GM23338 (cell line): ENCODE measurements around the gene PTGS1. TPM values are rescaled to one million over a fixed set of nuclear protein-coding genes. Genes with fewer than 3 reads are reported as not detected.

ENCODE experiments used
- ATAC-seq: fragments of 200-7000 bp; cut with Tn5 transposase; 3 replicates; pipeline ENCODE4 v1.9.1; 2020
- DNase-seq: peaks from one replicate; pipeline ENCODE4 v3.0.0-alpha.2; 2015; ENCODE audit warnings: low spot score
- H2AFZ ChIP-seq: fragments of 200-600 bp; sonication (generic); 2 replicates; pipeline ENCODE4 v1.8.0; 2016; ENCODE audit warnings: antibody characterized with exemption, mild to moderate bottlenecking, moderate library complexity
- H3F3A ChIP-seq: fragments of 200-600 bp; sonication (generic); replicated peaks from 2 replicates; pipeline ENCODE4 v1.8.0; 2017; ENCODE audit warnings: antibody characterized with exemption, mixed run types, low read depth
- H3K27ac ChIP-seq: fragments of 200-600 bp; sonication (generic); 2 replicates; pipeline ENCODE4 v1.6.1; 2016; ENCODE audit warnings: low read depth
- H3K27me3 ChIP-seq: fragments of 200-600 bp; sonication (generic); 2 replicates; pipeline ENCODE4 v1.8.0; 2016; ENCODE audit warnings: mild to moderate bottlenecking, mixed run types, moderate library complexity; ENCODE audit not compliant: insufficient read depth
- H3K36me3 ChIP-seq: fragments of 200-600 bp; sonication (generic); 2 replicates; pipeline ENCODE4 v1.8.0; 2016; ENCODE audit warnings: mild to moderate bottlenecking; ENCODE audit not compliant: insufficient read depth
- H3K4me1 ChIP-seq: fragments of 200-600 bp; sonication (generic); 2 replicates; pipeline ENCODE4 v1.8.0; 2016; ENCODE audit warnings: mild to moderate bottlenecking, moderate library complexity; ENCODE audit not compliant: insufficient read depth
- H3K4me2 ChIP-seq: fragments of 200-600 bp; sonication (generic); 2 replicates; pipeline ENCODE4 v1.7.1; 2017; ENCODE audit warnings: mixed run types
- H3K4me3 ChIP-seq: fragments of 200-600 bp; sonication (generic); 2 replicates; pipeline ENCODE4 v1.6.1; 2016; ENCODE audit warnings: mixed run types
- H3K79me2 ChIP-seq: fragments of 200-600 bp; sonication (generic); replicated peaks from 2 replicates; pipeline ENCODE4 v1.8.0; 2017; ENCODE audit warnings: mild to moderate bottlenecking; ENCODE audit not compliant: insufficient read depth
- H3K9me2 ChIP-seq: fragments of 200-600 bp; sonication (generic); 2 replicates; pipeline ENCODE4 v1.8.0; 2017; ENCODE audit not compliant: insufficient read depth
- H4K20me1 ChIP-seq: fragments of 200-600 bp; sonication (generic); replicated peaks from 2 replicates; pipeline ENCODE4 v1.8.0; 2017; ENCODE audit warnings: mild to moderate bottlenecking; ENCODE audit not compliant: insufficient read depth
- H3K27ac Mint-ChIP-seq: 2 replicates; pipeline ENCODE4 v1.8.0; 2020; ENCODE audit warnings: inconsistent platforms, mild to moderate bottlenecking, moderate library complexity, mixed read lengths
- H3K27me3 Mint-ChIP-seq: 3 replicates; pipeline ENCODE4 v1.8.0; 2022; ENCODE audit warnings: low read depth, mild to moderate bottlenecking, moderate library complexity, mixed read lengths, inconsistent platforms; ENCODE audit not compliant: insufficient read depth, poor library complexity
- H3K36me3 Mint-ChIP-seq: 3 replicates; pipeline ENCODE4 v1.8.0; 2021; ENCODE audit warnings: low read depth, mild to moderate bottlenecking, inconsistent platforms, moderate library complexity, mixed read lengths
- H3K4me1 Mint-ChIP-seq: 3 replicates; pipeline ENCODE4 v1.8.0; 2020; ENCODE audit warnings: mild to moderate bottlenecking, inconsistent platforms, mixed read lengths
- H3K4me3 Mint-ChIP-seq: 3 replicates; pipeline ENCODE4 v1.8.0; 2021; ENCODE audit warnings: moderate library complexity, mild to moderate bottlenecking, inconsistent platforms, mixed read lengths
- H3K9me3 Mint-ChIP-seq: 3 replicates; pipeline ENCODE4 v1.8.0; 2020; ENCODE audit warnings: moderate library complexity, mild to moderate bottlenecking, inconsistent platforms, mixed read lengths
- CREB1 ChIP-seq: fragments of 250-450 bp; sonication (Bioruptor Pico); IDR thresholded peaks from 2 replicates; pipeline ENCODE4 v1.5.0; 2020; ENCODE audit warnings: low read depth, mild to moderate bottlenecking, moderate library complexity
- CTCF ChIP-seq, 2 experiments: fragments of 200-600 bp in 1 of 2; sonication (generic) in 1 of 2; conservative IDR thresholded peaks; 2 replicates each; pipeline versions ENCODE4 v1.5.1 to v1.6.1; 2016 to 2017; ENCODE audit warnings: antibody characterized with exemption in 2 of 2, low read depth in 2 of 2, mild to moderate bottlenecking in 2 of 2, moderate library complexity in 1 of 2
- EZH2 ChIP-seq: fragments of 200-600 bp; sonication (generic); IDR thresholded peaks from one replicate; pipeline ENCODE4 v1.8.0; 2017; ENCODE audit warnings: antibody characterized with exemption, mild to moderate bottlenecking, low read depth; ENCODE audit not compliant: unreplicated experiment
- EZH2phosphoT487 ChIP-seq: fragments of 200-600 bp; sonication (generic); IDR thresholded peaks from one replicate; pipeline ENCODE4 v1.8.1; 2018; ENCODE audit warnings: antibody characterized with exemption; ENCODE audit not compliant: unreplicated experiment
- JUNB ChIP-seq: IDR thresholded peaks from one replicate; pipeline ENCODE4 v1.6.1; 2016; ENCODE audit warnings: antibody characterized with exemption; ENCODE audit not compliant: unreplicated experiment
- NANOG ChIP-seq: IDR thresholded peaks from 2 replicates; pipeline ENCODE4 v1.6.1; 2016; ENCODE audit warnings: antibody characterized with exemption, borderline replicate concordance
- POLR2AphosphoS5 ChIP-seq: IDR thresholded peaks from 2 replicates; pipeline ENCODE4 v1.6.1; 2016; ENCODE audit warnings: antibody characterized with exemption, low read depth
- REST ChIP-seq: IDR thresholded peaks from one replicate; pipeline ENCODE4 v1.6.1; 2018; ENCODE audit warnings: antibody characterized with exemption; ENCODE audit not compliant: unreplicated experiment
- STAT1 ChIP-seq: IDR thresholded peaks from one replicate; pipeline ENCODE4 v1.6.1; 2016; ENCODE audit warnings: antibody characterized with exemption; ENCODE audit not compliant: unreplicated experiment
- ZNF114 ChIP-seq: fragments of 250-450 bp; sonication (Bioruptor Pico); IDR thresholded peaks from 2 replicates; pipeline ENCODE4 v1.5.0; 2020; ENCODE audit warnings: mild to moderate bottlenecking, moderate library complexity
- ZNF331 ChIP-seq: fragments of 250-450 bp; sonication (Bioruptor Pico); IDR thresholded peaks from 2 replicates; pipeline ENCODE4 v1.5.0; 2020; ENCODE audit warnings: low read depth, mild to moderate bottlenecking, moderate library complexity
- ZNF462 ChIP-seq: fragments of 250-450 bp; sonication (Bioruptor Pico); IDR thresholded peaks from 2 replicates; pipeline ENCODE4 v1.5.0; 2020; ENCODE audit warnings: mild to moderate bottlenecking, moderate library complexity
- polyA plus RNA-seq: library from polyadenylated mRNA; unstranded; fragments of >200 nt; fragmentation: Nextera tagmentation; extraction: Ambion mirVana; gene quantifications from 2 replicates; pipeline ENCODE4 v1.2.1, GENCODE V29; 2016
- total RNA-seq: library from RNA; depleted of rRNA; stranded (reverse); fragments of >200 nt; shearing (Covaris generic); gene quantifications from 2 replicates; pipeline ENCODE4 v1.2.3, GENCODE V29; 2014
- TF ChIP-seq, protein P1 (sequence below): IDR thresholded peaks from 2 replicates; pipeline ENCODE4 v1.6.1; 2016; ENCODE audit warnings: antibody characterized with exemption

Gene PTGS1
- total and polyA plus RNA-seq, 2 experiments from 2014 or later, result 0.48 to 1.3 TPM

DNA sequence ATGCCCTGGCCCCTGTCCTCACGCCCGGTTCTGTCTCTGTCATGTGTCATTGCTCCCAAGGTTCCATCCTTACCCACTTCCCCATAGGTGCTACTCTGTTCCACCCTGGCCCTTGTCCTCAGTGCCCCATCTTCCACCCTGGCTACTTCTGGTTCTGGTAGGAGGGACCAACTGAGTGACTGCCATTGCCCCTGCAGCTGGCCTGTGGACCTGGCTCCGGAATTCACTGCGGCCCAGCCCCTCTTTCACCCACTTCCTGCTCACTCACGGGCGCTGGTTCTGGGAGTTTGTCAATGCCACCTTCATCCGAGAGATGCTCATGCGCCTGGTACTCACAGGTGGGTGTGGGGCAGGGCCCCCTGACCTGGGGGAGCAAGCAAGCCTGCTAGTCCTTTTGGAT is 7.4 kb downstream of the PTGS1 start:
- peaks cover 3% of the 10 kb centered on the region; the same call in 1 of the 3 replicates for H3K9me3 Mint-ChIP-seq
- H3K36me3 Mint-ChIP-seq, result no peaks in the 10 kb centered on the region; the same call in 1 of the 3 replicates
- no peaks in the 10 kb centered on the region for H3K79me2 ChIP-seq
- no peaks in the 10 kb centered on the region for H4K20me1 ChIP-seq
- DNase-seq (no peak), ATAC-seq (no peak)
- peaks cover 35% of the 10 kb centered on the region for H3K4me1 Mint-ChIP-seq
- H3K27me3 ChIP-seq, result peaks cover 21% of the 10 kb centered on the region; the same call in 1 of the 2 replicates
- H3K4me3 Mint-ChIP-seq, result no peak overlapping the region
- peaks cover 15% of the 10 kb centered on the region; the same call in 1 of the 2 replicates for H3K4me1 ChIP-seq
- H3K27me3 Mint-ChIP-seq, result peaks cover 23% of the 10 kb centered on the region
- H3K27ac ChIP-seq, result no peak overlapping the region
- H3K36me3 ChIP-seq, result no peaks in the 10 kb centered on the region
- H3K27ac Mint-ChIP-seq, result no peak overlapping the region
- no peaks in the 10 kb centered on the region for H3K9me2 ChIP-seq
- H2AFZ ChIP-seq, result no peak overlapping the region
- H3K4me2 ChIP-seq, result no peak overlapping the region
- TF ChIP-seq CREB1, result no peak
- no peak for TF ChIP-seq REST
- no peak for TF ChIP-seq EZH2
- TF ChIP-seq ZNF462, result no peak
- TF ChIP-seq, protein P1, sequence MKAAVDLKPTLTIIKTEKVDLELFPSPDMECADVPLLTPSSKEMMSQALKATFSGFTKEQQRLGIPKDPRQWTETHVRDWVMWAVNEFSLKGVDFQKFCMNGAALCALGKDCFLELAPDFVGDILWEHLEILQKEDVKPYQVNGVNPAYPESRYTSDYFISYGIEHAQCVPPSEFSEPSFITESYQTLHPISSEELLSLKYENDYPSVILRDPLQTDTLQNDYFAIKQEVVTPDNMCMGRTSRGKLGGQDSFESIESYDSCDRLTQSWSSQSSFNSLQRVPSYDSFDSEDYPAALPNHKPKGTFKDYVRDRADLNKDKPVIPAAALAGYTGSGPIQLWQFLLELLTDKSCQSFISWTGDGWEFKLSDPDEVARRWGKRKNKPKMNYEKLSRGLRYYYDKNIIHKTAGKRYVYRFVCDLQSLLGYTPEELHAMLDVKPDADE, result no peak
- TF ChIP-seq ZNF331 (CRISPR knock-in tag), result no peak
- no peak for TF ChIP-seq STAT1
- TF ChIP-seq CTCF (conservative IDR thresholded peaks at IDR 0.05; ENCODE audit: low read depth in 2 of 2), result no peak
- TF ChIP-seq EZH2phosphoT487, result no peak
- TF ChIP-seq ZNF114 (CRISPR knock-in tag), result no peak
- no peak for TF ChIP-seq POLR2AphosphoS5
- no peak for TF ChIP-seq NANOG
- TF ChIP-seq JUNB, result no peak
- no peak overlapping the region for H3K4me3 ChIP-seq
- H3F3A ChIP-seq, result no peaks in the 10 kb centered on the region
